Keratinocyte (primary cell): ENCODE data around the gene DLGAP1. TPM values are rescaled to one million over a fixed set of nuclear protein-coding genes. Genes with fewer than 3 reads are reported as not detected.

Experiments
- DNase-seq: peaks from one replicate; pipeline ENCODE4 v3.0.0-alpha.2; 2011; ENCODE audit warnings: low read depth, missing footprints, low spot score
- FAIRE-seq: peaks from 2 replicates; lab custom pipeline; 2011; peaks lifted over from hg19 to GRCh38; lab: Jason Lieb, UNC
- H2AFZ ChIP-seq: 2 replicates; pipeline ENCODE4 v1.6.0; 2012; ENCODE audit warnings: low read length, control low read depth, inconsistent platforms; ENCODE audit not compliant: control insufficient read depth
- H3K27ac ChIP-seq: 2 replicates; pipeline ENCODE4 v1.5.1; 2011; ENCODE audit warnings: low read length; ENCODE audit not compliant: control insufficient read depth, insufficient read depth
- H3K27me3 ChIP-seq: 3 replicates; pipeline ENCODE4 v1.6.0; 2011; ENCODE audit warnings: low read length; ENCODE audit not compliant: control insufficient read depth, insufficient read depth; ENCODE audit errors: extremely low read depth
- H3K36me3 ChIP-seq, 2 experiments: 2 replicates in 1 of 2; 3 replicates in 1 of 2; pipeline ENCODE4 v1.5.1; 2011; ENCODE audit warnings: low read length in 2 of 2, mild to moderate bottlenecking in 1 of 2; ENCODE audit not compliant: control insufficient read depth in 2 of 2, insufficient read depth in 2 of 2; ENCODE audit errors: extremely low read depth in 1 of 2
- H3K4me1 ChIP-seq: 3 replicates; pipeline ENCODE4 v1.5.1; 2011; ENCODE audit warnings: low read length; ENCODE audit not compliant: control insufficient read depth, insufficient read depth; ENCODE audit errors: extremely low read depth
- H3K4me2 ChIP-seq: 3 replicates; pipeline ENCODE4 v1.6.0; 2011; ENCODE audit warnings: low read depth, low read length; ENCODE audit not compliant: control insufficient read depth, insufficient read depth; ENCODE audit errors: extremely low read depth
- H3K4me3 ChIP-seq, 3 experiments: fragments of 200-600 bp in 1 of 3; sonication (generic) in 1 of 3; 2 replicates in 2 of 3; 3 replicates in 1 of 3; pipeline ENCODE4 v1.5.1; 2011 to 2016; ENCODE audit warnings: low read length in 3 of 3, mild to moderate bottlenecking in 3 of 3, control low read depth in 2 of 3, inconsistent platforms in 1 of 3, low read depth in 1 of 3, mixed read lengths in 1 of 3, mixed run types in 1 of 3, moderate library complexity in 1 of 3; ENCODE audit not compliant: control insufficient read depth in 2 of 3, insufficient read depth in 2 of 3; ENCODE audit errors: extremely low read depth in 1 of 3
- H3K79me2 ChIP-seq: 2 replicates; pipeline ENCODE4 v1.6.0; 2012; ENCODE audit warnings: low read length; ENCODE audit not compliant: control insufficient read depth, insufficient read depth
- H3K9ac ChIP-seq: 3 replicates; pipeline ENCODE4 v1.6.0; 2011; ENCODE audit warnings: low read length; ENCODE audit not compliant: control insufficient read depth, insufficient read depth; ENCODE audit errors: extremely low read depth
- H3K9me1 ChIP-seq: 3 replicates; pipeline ENCODE4 v1.6.0; 2011; ENCODE audit warnings: low read length; ENCODE audit not compliant: control insufficient read depth, insufficient read depth; ENCODE audit errors: extremely low read depth
- H3K9me3 ChIP-seq: 2 replicates; pipeline ENCODE4 v1.5.1; 2012; ENCODE audit warnings: low read depth, low read length; ENCODE audit not compliant: control insufficient read depth
- H4K20me1 ChIP-seq: 3 replicates; pipeline ENCODE4 v1.6.0; 2011; ENCODE audit warnings: low read length; ENCODE audit not compliant: control insufficient read depth, insufficient read depth; ENCODE audit errors: extremely low read depth
- EZH2 ChIP-seq: IDR thresholded peaks from one replicate; pipeline ENCODE4 v1.6.1; 2012; ENCODE audit warnings: inconsistent platforms, mild to moderate bottlenecking, low read length, moderate library complexity
- dilution Hi-C: fragments of 300-500 bp; cut with MboI; formaldehyde crosslinking; loops from one replicate; pipeline ENCODE4 v1.7.0; 2020; ENCODE audit warnings: low sequenced_read_pairs; ENCODE audit not compliant: extremely low pct_ligation_motif_present
- polyA plus RNA-seq, 5 experiments: library from polyadenylated mRNA; depleted of rRNA in 3 of 5; stranded (reverse) in 3 of 5; stranded (forward) in 1 of 5; unstranded in 1 of 5; fragments of >200 nt; gene quantifications; 1 replicate in 1 of 5; 2 replicates in 3 of 5; 3 replicates in 1 of 5; pipeline versions ENCODE4 v1.2.1 to v1.2.3, GENCODE V29; 2011 to 2012; ENCODE audit warnings: missing spikeins in 2 of 5, low read depth in 1 of 5, low replicate concordance in 1 of 5
- TF ChIP-seq, protein P1 (sequence below), 3 experiments: IDR thresholded peaks in 1 of 3; conservative IDR thresholded peaks in 1 of 3; optimal IDR thresholded peaks in 1 of 3; 2 replicates in 2 of 3; 3 replicates in 1 of 3; pipeline versions ENCODE3 to v1.5.1; 2011; ENCODE audit warnings: low read length in 3 of 3, mild to moderate bottlenecking in 3 of 3, moderate library complexity in 2 of 3, control low read depth in 1 of 3, inconsistent platforms in 1 of 3; ENCODE audit not compliant: insufficient read depth in 2 of 3; ENCODE audit errors: extremely low read depth in 1 of 3

Gene DLGAP1
- polyA plus RNA-seq, 1 donor (not counting 4 experiments of a cell fraction or from before 2014, with no cell fraction given), result not detected

- Histone ChIP-seq H3K79me2 (no peaks in the 10 kb centered on the region), H3K36me3 (no peaks in the 10 kb centered on the region), H3K4me1 (peaks cover 4% of the 10 kb centered on the region), H3K9me1 (no peaks in the 10 kb centered on the region), H4K20me1 (no peaks in the 10 kb centered on the region), H3K4me2 (no peak overlapping the region), H2AFZ (no peak overlapping the region), H3K27me3 (no peaks in the 10 kb centered on the region), H3K9me3 (no peaks in the 10 kb centered on the region), H3K4me3 (no peak overlapping the region), H3K9ac (no peak overlapping the region), H3K27ac (no peak overlapping the region)
- no peak for DNase-seq
- no peak for FAIRE-seq
- dilution Hi-C loops, result no loop called here
- TF ChIP-seq, protein P1, sequence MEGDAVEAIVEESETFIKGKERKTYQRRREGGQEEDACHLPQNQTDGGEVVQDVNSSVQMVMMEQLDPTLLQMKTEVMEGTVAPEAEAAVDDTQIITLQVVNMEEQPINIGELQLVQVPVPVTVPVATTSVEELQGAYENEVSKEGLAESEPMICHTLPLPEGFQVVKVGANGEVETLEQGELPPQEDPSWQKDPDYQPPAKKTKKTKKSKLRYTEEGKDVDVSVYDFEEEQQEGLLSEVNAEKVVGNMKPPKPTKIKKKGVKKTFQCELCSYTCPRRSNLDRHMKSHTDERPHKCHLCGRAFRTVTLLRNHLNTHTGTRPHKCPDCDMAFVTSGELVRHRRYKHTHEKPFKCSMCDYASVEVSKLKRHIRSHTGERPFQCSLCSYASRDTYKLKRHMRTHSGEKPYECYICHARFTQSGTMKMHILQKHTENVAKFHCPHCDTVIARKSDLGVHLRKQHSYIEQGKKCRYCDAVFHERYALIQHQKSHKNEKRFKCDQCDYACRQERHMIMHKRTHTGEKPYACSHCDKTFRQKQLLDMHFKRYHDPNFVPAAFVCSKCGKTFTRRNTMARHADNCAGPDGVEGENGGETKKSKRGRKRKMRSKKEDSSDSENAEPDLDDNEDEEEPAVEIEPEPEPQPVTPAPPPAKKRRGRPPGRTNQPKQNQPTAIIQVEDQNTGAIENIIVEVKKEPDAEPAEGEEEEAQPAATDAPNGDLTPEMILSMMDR (optimal IDR thresholded peaks at IDR 0.05 in 1 of 3, IDR thresholded peaks at IDR 0.05 in 1 of 3, conservative IDR thresholded peaks at IDR 0.05 in 1 of 3; ENCODE audit: extremely low read depth in 1 of 3, insufficient read depth in 2 of 3, low read length in 3 of 3), result no peak
- no peak for TF ChIP-seq EZH2
Measured at GRCh38 chr18:3775996-3776395, 679.1 kb downstream of the DLGAP1 start.

GRCh38 chr18:3773303-3773702, 681.8 kb downstream of the DLGAP1 start:
- Histone ChIP-seq H3K9ac (no peak overlapping the region), H3K27ac (no peak overlapping the region), H3K27me3 (no peaks in the 10 kb centered on the region), H3K4me3 (no peak overlapping the region), H3K36me3 (no peaks in the 10 kb centered on the region), H4K20me1 (no peaks in the 10 kb centered on the region), H3K79me2 (no peaks in the 10 kb centered on the region), H2AFZ (no peak overlapping the region), H3K9me1 (no peaks in the 10 kb centered on the region), H3K4me1 (peaks cover 4% of the 10 kb centered on the region), H3K4me2 (no peak overlapping the region), H3K9me3 (no peaks in the 10 kb centered on the region)
- TF ChIP-seq, protein P1 (optimal IDR thresholded peaks at IDR 0.05 in 1 of 3, IDR thresholded peaks at IDR 0.05 in 1 of 3, conservative IDR thresholded peaks at IDR 0.05 in 1 of 3; ENCODE audit: extremely low read depth in 1 of 3, insufficient read depth in 2 of 3, low read length in 3 of 3), result peak in 1 of 3 experiments; percentile 38
- no peak for TF ChIP-seq EZH2
- no peak for DNase-seq
- FAIRE-seq, result no peak
- dilution Hi-C loops, result no loop called here
